ENCODE measurements around the gene ZSWIM6.

ZSWIM6 gene

GRCh38 chr5:61331407-61332357, at the start of gene ZSWIM6:
ZSWIM6 (plus strand) TSS chr5:61332258; CDS start chr5:61332273, 15 bp downstream.
- peaks cover 38% of the 10 kb centered on the region for H3K4me1 Mint-ChIP-seq (ENCODE audit: low read depth)
- peak within 1 kb of the TSS; percentile 94 for H3K4me3 Mint-ChIP-seq
- peaks cover 49% of the 10 kb centered on the region for H3K27me3 Mint-ChIP-seq (ENCODE audit: low read depth)
- no peaks in the 10 kb centered on the region for H3K9me3 Mint-ChIP-seq
- H3K36me3 Mint-ChIP-seq (ENCODE audit: low read depth) = peaks cover 10% of the 10 kb centered on the region
- peak within 1 kb of the TSS; percentile 95 for H3K27ac Mint-ChIP-seq

- Mint-ChIP-seq H3K27me3 (ENCODE audit: low read depth) (no peaks in the 10 kb centered on the region), H3K27ac (no peak overlapping the region), H3K9me3 (no peaks in the 10 kb centered on the region), H3K4me1 (ENCODE audit: low read depth) (no peaks in the 10 kb centered on the region), H3K4me3 (no peak overlapping the region), H3K36me3 (ENCODE audit: low read depth) (no peaks in the 10 kb centered on the region)
Measured at GRCh38 chr5:61283471-61283870, 48.6 kb upstream of the ZSWIM6 start.

- Mint-ChIP-seq H3K9me3 (no peaks in the 10 kb centered on the region), H3K4me1 (ENCODE audit: low read depth) (no peaks in the 10 kb centered on the region), H3K4me3 (no peak overlapping the region), H3K36me3 (ENCODE audit: low read depth) (no peaks in the 10 kb centered on the region), H3K27me3 (ENCODE audit: low read depth) (no peaks in the 10 kb centered on the region), H3K27ac (no peak overlapping the region)
Measured at GRCh38 chr5:61285531-61285930, 46.5 kb upstream of the ZSWIM6 start.

DNA sequence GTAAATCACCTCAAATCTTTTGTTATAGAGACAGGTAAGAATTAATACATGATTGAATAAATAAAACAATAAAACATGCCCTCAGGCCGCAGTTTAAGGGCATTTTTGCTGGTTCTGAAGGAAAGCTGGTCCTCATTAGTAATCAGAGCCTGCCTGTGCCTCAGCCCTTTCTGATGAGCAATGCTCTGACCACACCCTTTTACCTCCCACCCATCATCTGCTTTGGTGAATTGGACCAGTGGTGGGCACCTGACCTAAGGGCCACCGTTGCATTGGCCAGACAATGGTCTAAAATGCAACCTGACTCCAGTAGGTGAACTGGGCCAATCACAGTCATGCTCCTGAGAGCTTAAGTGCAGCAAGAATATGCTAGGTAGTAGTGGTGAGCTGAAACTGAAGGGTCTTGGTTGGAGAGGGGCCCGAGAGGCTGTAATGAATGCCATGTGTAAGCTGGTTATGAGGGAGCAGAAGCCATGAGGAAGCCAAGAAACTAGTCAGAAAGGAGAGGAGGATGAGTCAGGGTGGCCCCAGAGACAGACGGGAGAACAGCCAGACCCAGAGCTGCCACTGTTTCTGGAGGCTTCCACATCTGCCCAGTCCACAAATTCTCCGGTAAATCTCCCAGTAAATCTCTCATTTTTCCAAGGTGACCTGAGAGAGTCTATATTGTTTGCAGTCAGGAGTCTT, 45.5 kb upstream of the ZSWIM6 start:
- Mint-ChIP-seq H3K4me3 (no peak overlapping the region), H3K27ac (no peak overlapping the region), H3K9me3 (no peaks in the 10 kb centered on the region), H3K27me3 (ENCODE audit: low read depth) (no peaks in the 10 kb centered on the region), H3K4me1 (ENCODE audit: low read depth) (peaks cover 4% of the 10 kb centered on the region), H3K36me3 (ENCODE audit: low read depth) (no peaks in the 10 kb centered on the region)

DNA sequence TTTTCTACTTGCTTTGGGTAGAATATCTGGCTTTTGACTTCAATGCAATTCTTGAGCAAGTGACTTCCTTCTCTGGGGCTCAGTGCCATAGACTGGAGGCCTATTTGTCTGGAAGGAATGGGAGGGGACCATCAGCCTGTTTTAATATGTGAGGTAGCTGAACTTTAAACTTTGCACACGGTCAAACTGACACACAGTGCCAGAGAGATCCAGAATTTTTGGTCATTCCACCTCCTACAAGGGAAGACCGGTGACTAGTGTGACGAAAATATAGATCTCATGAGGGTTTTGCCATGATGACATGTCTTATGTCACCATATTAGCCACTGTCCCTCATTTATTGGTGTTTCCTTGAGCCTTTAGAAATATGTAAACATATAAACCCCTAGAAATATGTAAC, 44.6 kb upstream of the ZSWIM6 start:
- Mint-ChIP-seq H3K27ac (no peak overlapping the region), H3K27me3 (ENCODE audit: low read depth) (no peaks in the 10 kb centered on the region), H3K4me3 (no peak overlapping the region), H3K36me3 (ENCODE audit: low read depth) (no peaks in the 10 kb centered on the region), H3K4me1 (ENCODE audit: low read depth) (peaks cover 4% of the 10 kb centered on the region), H3K9me3 (no peaks in the 10 kb centered on the region)

DNA sequence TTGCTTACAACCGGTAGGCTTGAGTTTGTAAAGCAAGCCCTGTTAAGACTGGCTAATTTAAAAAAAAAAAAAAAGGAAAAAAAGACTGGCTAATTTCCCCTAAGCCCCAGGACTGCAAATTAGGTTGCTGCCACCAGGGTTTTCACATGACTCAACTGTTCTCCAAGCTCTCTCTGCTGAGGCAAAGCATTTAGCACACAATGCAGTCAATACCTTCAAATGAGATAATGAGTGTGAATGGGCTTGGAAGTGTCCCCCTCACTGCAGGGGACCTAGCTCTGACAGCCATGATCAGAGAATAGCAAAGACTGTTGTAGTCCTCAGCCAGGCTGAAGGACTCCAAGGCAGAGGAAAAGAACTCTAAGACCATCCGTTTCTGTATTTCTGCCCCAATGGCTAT, 42.8 kb upstream of the ZSWIM6 start:
- no peaks in the 10 kb centered on the region for H3K27me3 Mint-ChIP-seq (ENCODE audit: low read depth)
- no peaks in the 10 kb centered on the region for H3K9me3 Mint-ChIP-seq
- H3K27ac Mint-ChIP-seq = no peak overlapping the region
- no peaks in the 10 kb centered on the region for H3K36me3 Mint-ChIP-seq (ENCODE audit: low read depth)
- no peak overlapping the region for H3K4me3 Mint-ChIP-seq
- H3K4me1 Mint-ChIP-seq (ENCODE audit: low read depth) = peaks cover 4% of the 10 kb centered on the region

GRCh38 chr5:61289669-61290306, 42.3 kb upstream of the ZSWIM6 start:
- no peaks in the 10 kb centered on the region for H3K36me3 Mint-ChIP-seq (ENCODE audit: low read depth)
- H3K9me3 Mint-ChIP-seq = no peaks in the 10 kb centered on the region

DNA sequence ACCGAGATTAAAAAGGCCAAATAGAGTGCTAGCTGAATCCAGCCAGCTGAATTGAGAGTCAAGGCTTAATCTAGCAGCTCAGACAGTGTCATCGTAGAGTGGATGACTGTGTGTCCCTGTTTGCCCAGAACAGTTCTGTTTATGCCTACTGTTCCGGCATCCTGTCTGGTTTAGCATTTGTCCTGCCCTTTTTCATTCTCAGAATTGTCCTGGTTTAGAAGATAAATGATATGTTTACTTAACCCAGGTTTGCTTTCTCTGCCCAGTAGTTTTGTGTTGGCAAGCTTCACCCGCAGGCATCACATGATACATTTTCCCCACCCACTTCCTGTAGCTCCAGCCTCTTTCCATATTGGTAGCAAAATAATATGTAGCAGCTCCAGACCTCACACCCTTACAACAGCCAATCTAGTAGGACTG, 41.3 kb upstream of the ZSWIM6 start:
- Mint-ChIP-seq H3K9me3 (no peaks in the 10 kb centered on the region), H3K27ac (no peak overlapping the region), H3K27me3 (ENCODE audit: low read depth) (no peaks in the 10 kb centered on the region), H3K36me3 (ENCODE audit: low read depth) (no peaks in the 10 kb centered on the region), H3K4me3 (no peak overlapping the region), H3K4me1 (ENCODE audit: low read depth) (peaks cover 4% of the 10 kb centered on the region)

More at GRCh38 chr5:61289669-61290306, 42.3 kb upstream of the ZSWIM6 start:
- Mint-ChIP-seq H3K27ac (no peak overlapping the region), H3K27me3 (ENCODE audit: low read depth) (no peaks in the 10 kb centered on the region), H3K4me1 (ENCODE audit: low read depth) (peaks cover 4% of the 10 kb centered on the region), H3K4me3 (no peak overlapping the region)

- H3K36me3 Mint-ChIP-seq (ENCODE audit: low read depth) = no peaks in the 10 kb centered on the region
- H3K27me3 Mint-ChIP-seq (ENCODE audit: low read depth) = no peaks in the 10 kb centered on the region
- H3K27ac Mint-ChIP-seq = no peak overlapping the region
- H3K4me3 Mint-ChIP-seq = no peak overlapping the region
- no peaks in the 10 kb centered on the region for H3K9me3 Mint-ChIP-seq
- H3K4me1 Mint-ChIP-seq (ENCODE audit: low read depth) = peaks cover 4% of the 10 kb centered on the region
Measured at GRCh38 chr5:61292062-61292657, 39.9 kb upstream of the ZSWIM6 start.

DNA sequence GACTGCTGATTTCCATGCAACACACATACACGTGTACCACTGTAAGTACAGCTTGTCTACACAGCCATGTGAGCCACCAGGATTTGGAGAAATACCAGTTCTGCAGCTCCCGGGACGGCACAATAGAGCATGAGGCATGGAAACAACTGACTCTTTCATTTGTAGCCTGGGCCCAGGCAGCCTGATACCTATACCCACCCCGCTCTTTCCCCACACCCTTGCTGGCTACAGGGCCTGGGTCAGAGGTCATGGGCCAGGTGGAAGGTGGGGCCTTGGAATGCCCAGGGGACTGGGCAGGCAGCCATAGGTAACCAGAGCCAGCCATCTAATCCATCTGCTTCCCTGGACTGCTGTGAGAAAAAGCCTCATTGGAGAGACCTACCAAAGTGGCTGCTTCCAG, 39.0 kb upstream of the ZSWIM6 start:
- H3K27me3 Mint-ChIP-seq (ENCODE audit: low read depth) = no peaks in the 10 kb centered on the region
- H3K36me3 Mint-ChIP-seq (ENCODE audit: low read depth) = no peaks in the 10 kb centered on the region
- H3K4me1 Mint-ChIP-seq (ENCODE audit: low read depth) = peaks cover 4% of the 10 kb centered on the region
- no peaks in the 10 kb centered on the region for H3K9me3 Mint-ChIP-seq
- H3K4me3 Mint-ChIP-seq = no peak overlapping the region
- no peak overlapping the region for H3K27ac Mint-ChIP-seq

DNA sequence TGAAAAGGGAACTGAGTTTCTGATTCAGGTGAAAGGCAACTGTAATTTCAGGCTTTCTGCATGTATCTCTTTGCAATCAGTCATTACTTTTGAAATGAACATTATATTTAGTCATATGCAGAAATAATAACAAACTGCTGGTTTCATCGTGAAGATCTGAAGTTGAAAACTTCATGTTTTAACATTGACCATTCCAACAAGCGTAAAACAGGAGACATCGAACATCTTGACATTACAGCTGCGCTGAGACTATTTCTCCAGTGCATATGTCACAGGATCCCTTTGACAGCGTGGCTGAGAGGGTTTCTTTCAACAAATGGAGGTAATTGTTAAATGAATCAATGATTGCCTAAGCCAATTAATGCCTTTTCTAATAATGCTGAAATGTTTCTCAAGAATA, 38.2 kb upstream of the ZSWIM6 start:
- Mint-ChIP-seq H3K4me1 (ENCODE audit: low read depth) (peaks cover 4% of the 10 kb centered on the region), H3K36me3 (ENCODE audit: low read depth) (no peaks in the 10 kb centered on the region), H3K27me3 (ENCODE audit: low read depth) (no peaks in the 10 kb centered on the region), H3K4me3 (no peak overlapping the region), H3K27ac (no peak overlapping the region), H3K9me3 (no peaks in the 10 kb centered on the region)

DNA sequence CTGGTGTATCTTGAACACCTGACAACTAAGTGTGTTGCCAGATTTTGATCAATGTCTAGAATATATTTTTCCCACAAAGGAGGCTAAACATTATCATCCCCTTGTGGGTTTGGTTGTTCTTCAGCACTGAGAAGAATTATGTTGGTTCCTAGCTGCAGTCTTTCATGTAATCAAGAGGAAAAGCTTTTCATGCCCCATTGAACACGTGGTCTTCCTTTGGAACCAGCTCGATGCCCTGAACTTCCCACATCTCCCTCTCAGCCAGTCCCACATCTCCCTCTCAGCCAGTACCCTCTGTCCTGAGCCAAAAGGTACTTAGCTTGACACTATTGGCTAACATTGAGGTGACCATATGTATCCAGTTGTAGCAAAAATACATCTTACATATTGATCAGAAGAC, 36.7 kb upstream of the ZSWIM6 start:
- H3K4me3 Mint-ChIP-seq = no peak overlapping the region
- H3K27me3 Mint-ChIP-seq (ENCODE audit: low read depth) = no peaks in the 10 kb centered on the region
- no peaks in the 10 kb centered on the region for H3K36me3 Mint-ChIP-seq (ENCODE audit: low read depth)
- H3K4me1 Mint-ChIP-seq (ENCODE audit: low read depth) = peaks cover 4% of the 10 kb centered on the region
- H3K9me3 Mint-ChIP-seq = no peaks in the 10 kb centered on the region
- no peak overlapping the region for H3K27ac Mint-ChIP-seq

- Mint-ChIP-seq H3K4me1 (ENCODE audit: low read depth) (no peaks in the 10 kb centered on the region), H3K36me3 (ENCODE audit: low read depth) (no peaks in the 10 kb centered on the region), H3K9me3 (no peaks in the 10 kb centered on the region), H3K27me3 (ENCODE audit: low read depth) (no peaks in the 10 kb centered on the region), H3K4me3 (no peak overlapping the region), H3K27ac (no peak overlapping the region)
Measured at GRCh38 chr5:61298066-61298465, 34.0 kb upstream of the ZSWIM6 start.

DNA sequence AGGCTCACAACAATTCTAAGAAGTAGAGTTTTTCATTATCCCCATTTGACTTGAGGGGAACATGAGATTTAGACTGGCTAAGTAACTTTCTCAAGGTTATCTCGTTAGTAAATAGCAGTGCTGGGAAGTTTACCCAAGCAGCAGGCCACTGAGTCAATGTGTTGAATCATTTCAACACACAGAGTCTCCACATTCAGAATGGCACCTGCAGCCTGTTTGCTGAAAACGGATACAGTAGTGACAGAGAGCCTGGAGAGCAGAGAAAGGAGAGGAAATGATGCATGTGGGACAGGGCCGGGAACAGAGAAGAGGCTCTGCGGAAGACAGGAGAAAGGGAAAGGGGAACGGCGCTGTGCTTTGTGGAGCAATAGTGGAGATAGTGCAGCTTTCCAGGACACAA, 33.5 kb upstream of the ZSWIM6 start:
- no peak overlapping the region for H3K4me3 Mint-ChIP-seq
- H3K36me3 Mint-ChIP-seq (ENCODE audit: low read depth) = no peaks in the 10 kb centered on the region
- H3K27me3 Mint-ChIP-seq (ENCODE audit: low read depth) = no peaks in the 10 kb centered on the region
- H3K4me1 Mint-ChIP-seq (ENCODE audit: low read depth) = no peaks in the 10 kb centered on the region
- H3K27ac Mint-ChIP-seq = no peak overlapping the region
- no peaks in the 10 kb centered on the region for H3K9me3 Mint-ChIP-seq
